HG03280 (cell line): Measurements from ENCODE around the gene ENPEP.
"Not testable (repeated sequence)": the region's sequence is repeated elsewhere in the genome, so short reads cannot be mapped to it uniquely, and the experiment has no call there.

Experiments
- ATAC-seq: cut with Tn5 transposase; IDR thresholded peaks from one replicate; pipeline ENCODE4 v1.9.1; 2021; ENCODE audit warnings: mild to moderate bottlenecking, moderate library complexity; ENCODE audit not compliant: unreplicated experiment

The ENPEP gene

GRCh38 chr4:110484767-110485166 lies 8.8 kb downstream of the ENPEP start:
- ATAC-seq = no peak

DNA sequence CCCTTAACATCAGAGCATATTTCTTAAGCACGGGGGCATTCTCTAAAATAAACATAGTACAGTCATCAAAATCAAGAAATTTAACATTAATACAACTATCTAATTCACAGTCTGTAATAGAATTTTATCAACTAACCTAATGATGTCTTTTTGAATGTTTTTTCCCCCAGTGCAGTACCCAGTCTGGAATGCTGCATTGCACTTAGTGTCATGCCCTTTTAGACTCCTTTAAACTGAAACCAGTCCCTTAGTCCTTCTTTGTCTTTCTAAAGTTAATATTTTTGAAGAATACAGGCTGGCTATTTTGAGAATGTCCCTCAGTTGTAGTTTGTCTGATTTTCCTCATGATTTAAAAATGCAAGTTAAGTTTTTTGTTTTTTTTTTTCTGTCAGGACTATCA lies 9.5 kb downstream of the ENPEP start:
- ATAC-seq = no peak

DNA sequence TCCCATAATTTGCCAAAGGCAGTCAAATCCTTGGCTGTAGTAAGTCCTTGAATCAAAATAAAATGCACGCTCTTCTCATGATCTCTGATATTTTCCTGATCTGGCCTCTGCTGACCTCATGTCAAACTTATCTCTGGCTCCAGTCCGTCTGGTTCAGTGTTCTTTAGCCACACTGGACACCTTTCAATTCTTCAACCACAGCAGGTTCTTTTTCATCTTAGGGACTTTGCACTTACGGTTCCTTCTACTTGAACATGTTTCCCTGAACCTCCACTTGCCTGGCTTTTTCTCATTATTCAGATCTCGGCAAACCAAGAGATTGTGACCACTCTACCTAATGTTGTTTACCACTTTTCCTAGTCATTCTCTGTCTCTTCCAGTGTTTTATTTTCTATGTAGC lies 10.3 kb downstream of the ENPEP start:
- no peak for ATAC-seq

DNA sequence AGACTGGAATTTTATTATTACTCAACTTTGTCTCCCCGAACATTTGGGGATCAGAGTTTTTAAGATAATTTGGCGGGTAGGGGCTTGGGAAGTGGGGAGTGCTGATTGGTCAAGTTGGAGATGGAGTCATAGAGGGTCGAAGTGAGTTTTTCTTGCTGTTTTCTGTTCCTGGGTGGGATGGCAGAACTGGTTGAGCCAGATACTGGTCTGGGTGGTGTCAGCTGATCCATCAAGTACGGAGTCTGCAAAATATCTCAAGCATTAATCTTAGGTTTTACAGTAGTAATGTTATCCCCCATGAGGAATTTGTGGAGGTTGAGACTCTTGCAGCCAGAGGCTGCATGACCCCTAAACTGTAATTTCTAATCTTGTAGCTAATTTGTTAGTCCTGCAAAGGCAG lies 10.9 kb downstream of the ENPEP start:
- not testable (repeated sequence) for ATAC-seq

- ATAC-seq = no peak
These were observed 11.9 kb downstream of the ENPEP start for GRCh38 chr4:110487873-110488272.

DNA sequence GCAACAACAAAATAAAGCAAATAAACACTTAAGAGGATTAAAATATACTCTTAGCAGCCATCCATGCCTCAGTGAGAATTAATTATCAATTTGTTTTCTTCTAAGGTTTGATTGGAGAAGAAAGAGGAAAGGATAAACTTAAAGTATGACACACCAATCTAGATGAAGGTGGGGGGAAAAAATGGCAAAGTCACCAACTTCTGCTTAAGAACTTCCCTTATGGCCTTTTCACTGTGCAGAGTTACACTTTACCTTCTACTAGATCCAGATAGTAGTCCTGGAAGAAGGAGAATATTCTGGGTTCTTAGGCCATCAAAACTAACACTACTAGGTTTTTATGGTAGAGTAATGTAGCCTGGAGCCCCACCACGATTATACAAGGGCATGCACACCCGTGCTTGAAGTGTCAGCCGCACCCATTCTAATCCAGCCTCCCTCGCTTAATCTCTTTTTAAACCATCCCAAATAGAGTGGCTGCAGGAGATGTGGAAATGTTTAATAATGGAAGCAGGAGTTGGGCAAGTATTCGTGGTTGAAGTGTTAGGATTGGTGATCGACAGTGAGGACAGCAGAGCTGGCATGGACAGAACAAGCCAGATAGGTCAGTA lies 14.1 kb downstream of the ENPEP start:
- no peak for ATAC-seq

GRCh38 chr4:110492522-110492921 lies 16.6 kb downstream of the ENPEP start:
- ATAC-seq = no peak

- ATAC-seq = no peak
These were observed 17.6 kb downstream of the ENPEP start for GRCh38 chr4:110493520-110493919.

DNA sequence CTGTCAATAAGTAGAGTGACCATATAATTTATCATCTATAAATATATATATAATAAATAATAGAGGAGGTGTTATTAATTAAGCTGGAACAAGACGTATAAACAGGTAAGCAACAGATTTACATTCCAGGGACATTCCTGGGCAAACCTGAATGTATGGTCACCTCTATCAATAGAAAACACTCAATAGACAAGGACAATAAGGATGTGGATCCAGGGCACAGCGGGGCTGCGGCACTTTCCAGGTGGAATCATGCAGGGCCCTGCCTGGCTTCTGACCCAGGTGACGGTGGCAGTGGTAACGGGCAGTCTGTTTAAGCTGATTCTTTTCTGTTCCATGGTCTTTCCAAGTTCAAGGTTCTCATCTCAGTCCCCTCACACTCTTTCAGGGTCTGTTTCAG lies 22.5 kb downstream of the ENPEP start:
- ATAC-seq = no peak

DNA sequence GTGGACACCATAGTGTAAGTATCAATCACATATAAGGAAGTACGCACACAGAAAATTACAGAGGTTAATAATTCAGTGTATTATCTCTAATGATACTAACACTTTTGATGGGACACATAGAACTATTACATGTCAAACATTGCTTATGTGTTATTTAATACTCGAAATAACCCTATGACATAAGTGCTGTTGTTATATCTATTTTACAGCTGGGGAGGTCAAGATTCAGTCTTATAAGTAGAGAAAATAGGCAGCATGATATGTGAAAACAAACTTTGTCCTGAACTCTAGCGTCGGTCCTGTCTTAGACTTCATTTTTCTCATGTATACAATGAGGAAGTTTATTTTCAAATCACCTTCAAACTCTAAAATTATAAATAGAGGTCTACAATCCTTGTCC lies 23.2 kb downstream of the ENPEP start:
- no peak for ATAC-seq

GRCh38 chr4:110501826-110502225 lies 25.9 kb downstream of the ENPEP start:
- ATAC-seq = no peak

DNA sequence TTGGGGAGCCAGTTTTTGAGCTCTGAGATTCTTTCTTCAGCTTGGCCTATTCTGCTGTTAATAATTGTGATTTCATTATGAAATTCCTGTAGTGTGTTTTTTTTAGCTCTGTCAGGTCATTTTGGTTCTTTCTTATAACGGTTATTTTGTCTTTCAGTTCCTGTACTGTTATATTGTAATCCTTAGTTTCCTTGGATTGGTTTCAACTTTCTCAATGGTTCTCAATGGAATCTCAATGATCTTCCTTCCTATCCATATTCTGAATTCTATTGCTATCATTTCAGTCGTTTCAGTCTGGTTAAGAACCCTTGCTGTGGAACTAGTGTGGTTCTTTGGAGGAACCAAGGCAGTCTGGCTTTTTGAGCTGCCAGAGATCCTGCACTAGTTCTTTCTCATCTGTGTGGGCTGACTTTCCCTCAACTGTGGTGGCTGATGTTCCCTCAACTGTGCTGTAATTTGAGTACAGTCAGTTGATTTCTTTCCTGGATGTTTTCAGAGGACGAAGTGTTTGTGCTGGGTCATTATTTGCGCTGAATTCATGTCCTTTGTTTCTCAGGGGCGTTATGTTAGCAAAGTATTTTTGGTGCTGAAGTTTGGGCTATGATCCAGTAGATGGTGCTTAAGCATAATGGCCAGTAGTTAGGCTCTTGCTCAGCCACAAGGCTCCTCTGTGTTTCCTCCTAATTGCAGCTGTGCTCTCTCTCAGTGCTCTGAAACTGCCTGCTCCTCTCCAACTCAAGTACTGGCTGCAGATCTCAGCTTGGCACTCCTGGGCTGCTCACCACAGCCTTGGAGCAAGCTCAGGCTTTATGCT lies 27.5 kb downstream of the ENPEP start:
- ATAC-seq = no peak

DNA sequence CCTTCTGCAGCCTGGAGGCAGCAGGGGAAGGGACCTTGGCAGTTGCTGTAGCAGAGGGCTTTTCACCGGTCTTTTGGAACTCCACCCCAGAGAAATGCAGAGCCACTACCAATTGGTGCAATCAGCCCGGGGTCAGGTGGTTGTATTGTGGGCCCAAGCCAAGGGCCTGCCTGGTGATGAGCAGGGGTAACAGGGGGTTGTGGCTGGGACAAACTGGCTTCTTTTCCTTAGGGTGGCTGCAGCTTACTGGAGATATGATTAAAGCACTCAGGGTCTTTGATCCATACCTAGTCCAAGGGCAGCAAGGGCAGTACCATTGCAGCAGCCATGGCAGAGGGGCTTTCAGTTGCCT lies 28.1 kb downstream of the ENPEP start:
- ATAC-seq = no peak

DNA sequence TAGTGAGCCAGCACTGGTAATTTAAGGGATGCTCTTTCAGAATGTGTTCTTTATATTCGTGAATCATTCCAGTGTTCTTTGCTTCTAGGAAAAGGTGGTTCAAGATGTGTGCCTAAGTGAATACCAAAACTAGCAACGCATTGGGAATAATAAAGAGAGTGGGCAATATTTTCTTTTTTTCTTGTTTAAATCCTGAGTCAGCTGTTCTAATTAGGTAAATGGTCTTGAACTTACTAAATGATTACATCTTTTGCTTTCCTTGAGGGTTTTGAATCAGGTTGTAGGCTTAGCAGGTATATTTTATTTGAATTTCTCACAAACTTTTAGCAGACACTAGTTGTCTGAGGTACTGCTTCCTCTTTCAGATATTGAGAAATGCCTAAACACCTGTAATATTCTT lies 29.5 kb downstream of the ENPEP start:
- ATAC-seq = no peak

DNA sequence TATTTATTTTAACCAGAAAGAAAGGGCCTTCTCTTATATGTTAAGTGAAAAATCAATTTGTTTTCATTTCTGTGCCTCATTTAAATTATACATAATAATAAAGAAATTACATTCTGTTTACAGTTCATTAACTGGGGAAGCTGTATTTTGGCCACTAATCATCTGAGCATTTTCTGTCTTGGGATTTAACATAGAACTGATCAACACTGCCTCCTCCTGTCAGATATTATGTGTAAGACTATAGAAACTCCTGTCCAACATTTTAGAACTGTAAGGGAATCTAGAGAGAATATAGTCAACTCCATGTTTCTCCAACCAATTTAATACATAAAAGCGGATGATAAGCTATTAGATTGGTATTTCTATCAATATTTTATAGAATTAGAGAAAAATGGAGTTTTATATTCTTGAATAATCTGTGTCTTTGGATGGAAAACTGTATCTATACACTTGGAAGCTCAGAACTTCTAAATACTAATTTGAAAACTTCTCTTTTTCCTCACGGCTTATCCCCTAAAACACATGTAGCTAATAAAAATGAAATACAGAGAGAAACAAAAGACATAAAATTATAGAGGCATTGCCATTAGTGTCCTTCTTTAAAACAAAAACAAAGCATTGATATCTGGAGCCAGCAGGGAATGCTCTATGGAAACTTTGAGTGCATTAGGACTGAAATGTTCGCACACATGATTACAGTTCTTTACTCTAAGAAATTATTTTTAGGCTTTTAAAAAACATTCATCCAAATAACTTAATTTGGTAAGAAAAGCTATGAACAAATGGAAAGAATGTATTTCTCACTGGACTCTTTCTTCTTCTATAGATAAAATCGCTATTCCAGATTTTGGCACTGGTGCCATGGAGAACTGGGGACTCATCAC lies 33.1 kb downstream of the ENPEP start:
- ATAC-seq = no peak

DNA sequence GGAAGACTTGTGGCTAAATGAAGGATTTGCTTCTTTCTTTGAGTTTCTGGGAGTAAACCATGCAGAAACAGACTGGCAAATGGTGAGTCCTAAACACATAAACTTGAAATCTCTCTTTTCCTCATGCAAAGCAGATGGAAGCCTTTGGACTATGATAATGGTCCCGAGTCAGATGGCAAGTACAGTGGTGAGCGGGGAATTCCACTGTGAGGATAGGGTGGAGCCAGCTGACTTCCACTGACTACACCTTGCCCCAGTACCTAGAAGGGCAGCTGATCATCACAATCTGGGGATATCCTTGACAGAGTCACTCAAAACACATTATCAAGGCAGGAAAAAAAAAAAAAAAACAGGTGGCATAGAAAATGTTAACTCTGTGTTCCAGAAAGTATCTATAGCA lies 34.3 kb downstream of the ENPEP start:
- no peak for ATAC-seq

- ATAC-seq = peak; percentile 59
These were observed 35.1 kb downstream of the ENPEP start for GRCh38 chr4:110510955-110511544.

- no peak for ATAC-seq
These were observed 36.9 kb downstream of the ENPEP start for GRCh38 chr4:110512901-110513300.

DNA sequence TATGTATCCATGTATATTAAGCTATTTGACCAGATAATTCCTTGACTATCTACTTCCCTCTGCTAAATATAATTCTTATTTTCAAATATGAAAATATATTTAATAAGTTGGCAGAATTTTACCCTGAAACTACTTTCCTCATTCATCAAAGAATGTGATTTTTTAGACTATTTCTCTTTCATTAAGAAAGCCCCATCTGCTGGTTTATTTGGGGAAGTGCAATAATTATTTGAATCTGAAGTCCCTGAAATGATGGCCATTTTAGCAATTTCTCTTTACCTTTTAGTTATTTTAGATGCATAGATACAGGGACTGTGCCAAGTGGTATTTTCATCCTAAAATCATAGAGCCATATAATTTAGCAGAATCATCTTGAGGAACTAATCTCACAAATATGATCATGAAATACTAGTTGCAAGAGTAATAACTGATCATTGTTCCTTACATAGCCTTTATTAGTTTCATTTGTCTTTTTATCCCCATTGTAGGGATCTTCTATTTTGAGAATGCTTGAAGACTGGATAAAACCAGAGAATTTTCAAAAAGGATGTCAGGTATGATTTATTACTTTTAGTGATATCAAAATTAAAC lies 39.0 kb downstream of the ENPEP start:
- ATAC-seq = no peak

DNA sequence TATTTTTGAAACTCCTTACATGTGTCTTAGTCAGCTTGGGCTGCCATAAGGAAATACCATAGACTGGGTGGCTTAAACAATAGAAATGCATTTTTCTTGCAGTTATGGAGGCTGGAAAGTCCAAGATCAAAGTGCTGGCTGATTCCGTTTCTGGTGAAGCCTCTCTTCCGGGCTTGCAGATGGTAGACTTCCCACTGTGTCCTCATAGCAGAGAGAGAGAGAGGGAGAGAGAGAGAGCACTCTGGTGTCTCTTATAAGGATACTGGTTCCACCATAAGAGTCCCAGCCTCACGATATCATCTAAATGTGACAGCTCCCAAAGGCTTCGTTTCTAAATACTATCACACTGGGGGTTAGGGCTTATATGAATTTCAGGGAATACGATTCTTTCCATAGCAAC lies 39.7 kb downstream of the ENPEP start:
- ATAC-seq = no peak
